ENCODE results near the gene TTC22. TPM values are rescaled to one million over a fixed set of nuclear protein-coding genes. Genes with fewer than 3 reads are reported as not detected.

Gene TTC22
- polyA plus RNA-seq, 1 experiment, result not detected

DNA sequence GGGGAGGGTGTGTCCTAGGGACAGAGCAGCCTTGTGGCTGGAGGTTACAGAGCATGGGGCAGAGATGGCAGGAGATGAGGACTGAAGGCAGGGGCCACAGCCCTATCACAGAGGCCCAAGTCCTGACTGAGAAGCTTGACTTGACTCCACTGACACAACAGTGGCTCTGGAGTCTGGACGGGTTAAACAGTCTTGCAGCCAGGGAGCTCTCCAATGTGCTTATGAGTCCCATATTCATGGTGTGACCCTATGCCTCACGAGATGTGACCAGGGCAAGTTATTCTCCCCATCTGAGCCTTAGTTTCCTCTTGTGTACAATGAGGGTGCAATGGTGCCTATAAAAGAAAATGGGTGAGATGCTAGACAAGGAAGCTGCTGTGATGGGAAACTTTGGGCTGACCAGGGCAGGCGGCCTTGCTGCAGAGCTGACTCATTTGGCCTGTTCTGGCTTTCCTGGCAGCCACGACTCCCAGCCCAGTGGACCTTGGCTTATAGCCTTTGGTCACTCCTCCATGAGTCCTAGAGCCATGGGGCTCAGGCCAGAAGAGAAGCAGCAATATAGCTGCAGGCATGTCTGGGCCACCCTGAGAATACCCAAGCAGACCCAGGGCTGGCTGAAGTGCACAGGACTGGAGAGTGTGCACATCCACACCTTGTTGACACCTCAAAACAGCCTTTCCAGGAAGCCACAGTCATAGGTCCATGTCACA lies 2.8 kb upstream of the TTC22 start:
- TF ChIP-seq, protein P1, sequence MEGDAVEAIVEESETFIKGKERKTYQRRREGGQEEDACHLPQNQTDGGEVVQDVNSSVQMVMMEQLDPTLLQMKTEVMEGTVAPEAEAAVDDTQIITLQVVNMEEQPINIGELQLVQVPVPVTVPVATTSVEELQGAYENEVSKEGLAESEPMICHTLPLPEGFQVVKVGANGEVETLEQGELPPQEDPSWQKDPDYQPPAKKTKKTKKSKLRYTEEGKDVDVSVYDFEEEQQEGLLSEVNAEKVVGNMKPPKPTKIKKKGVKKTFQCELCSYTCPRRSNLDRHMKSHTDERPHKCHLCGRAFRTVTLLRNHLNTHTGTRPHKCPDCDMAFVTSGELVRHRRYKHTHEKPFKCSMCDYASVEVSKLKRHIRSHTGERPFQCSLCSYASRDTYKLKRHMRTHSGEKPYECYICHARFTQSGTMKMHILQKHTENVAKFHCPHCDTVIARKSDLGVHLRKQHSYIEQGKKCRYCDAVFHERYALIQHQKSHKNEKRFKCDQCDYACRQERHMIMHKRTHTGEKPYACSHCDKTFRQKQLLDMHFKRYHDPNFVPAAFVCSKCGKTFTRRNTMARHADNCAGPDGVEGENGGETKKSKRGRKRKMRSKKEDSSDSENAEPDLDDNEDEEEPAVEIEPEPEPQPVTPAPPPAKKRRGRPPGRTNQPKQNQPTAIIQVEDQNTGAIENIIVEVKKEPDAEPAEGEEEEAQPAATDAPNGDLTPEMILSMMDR (IDR thresholded peaks at IDR 0.05; ENCODE audit: insufficient read depth, low read depth, low read length), result no peak
- no peak for DNase-seq (ENCODE audit: low read depth)
- H3K36me3 ChIP-seq (ENCODE audit: control insufficient read depth, insufficient read depth, low read length), result no peaks in the 10 kb centered on the region
- peaks cover 25% of the 10 kb centered on the region for H3K27me3 ChIP-seq (ENCODE audit: control insufficient read depth, insufficient read depth, low read length)
- H3K4me3 ChIP-seq (ENCODE audit: low read depth, low read length), result no peak overlapping the region
- CTCF ChIA-PET, result interaction anchor here (1.5 to 2.0 kb wide), 3 partner anchors 7 to 218 kb away, joined by 4 to 6 read pairs (median 4); no protein-coding TSS in a partner anchor
- POLR2A ChIA-PET, result no interaction called here

GRCh38 chr1:54800041-54800898 lies 853 bp downstream of the TTC22 start:
- TF ChIP-seq, protein P1 (IDR thresholded peaks at IDR 0.05; ENCODE audit: insufficient read depth, low read depth, low read length), result no peak
- H3K36me3 ChIP-seq (ENCODE audit: control insufficient read depth, insufficient read depth, low read length), result no peaks in the 10 kb centered on the region
- CTCF ChIA-PET, result interaction anchor here (0.5 to 2.5 kb wide), 5 partner anchors 8 to 128 kb away, joined by 3 to 12 read pairs (median 3); no protein-coding TSS in a partner anchor
- POLR2A ChIA-PET, result no interaction called here
- peaks cover 31% of the 10 kb centered on the region for H3K27me3 ChIP-seq (ENCODE audit: control insufficient read depth, insufficient read depth, low read length)
- H3K4me3 ChIP-seq (ENCODE audit: low read depth, low read length), result no peak overlapping the region
- DNase-seq (ENCODE audit: low read depth), result no peak

GRCh38 chr1:54798769-54799641 lies 2.1 kb downstream of the TTC22 start:
- POLR2A ChIA-PET, result no interaction called here
- Histone ChIP-seq H3K36me3 (ENCODE audit: control insufficient read depth, insufficient read depth, low read length) (no peaks in the 10 kb centered on the region), H3K27me3 (ENCODE audit: control insufficient read depth, insufficient read depth, low read length) (peaks cover 31% of the 10 kb centered on the region), H3K4me3 (ENCODE audit: low read depth, low read length) (no peak overlapping the region)
- DNase-seq (ENCODE audit: low read depth), result no peak
- CTCF ChIA-PET, result interaction anchor here (1.7 to 2.5 kb wide), 2 partner anchors 9 to 11 kb away, joined by 3 to 12 read pairs; no protein-coding TSS in a partner anchor
- TF ChIP-seq, protein P1 (IDR thresholded peaks at IDR 0.05; ENCODE audit: insufficient read depth, low read depth, low read length), result no peak

DNA sequence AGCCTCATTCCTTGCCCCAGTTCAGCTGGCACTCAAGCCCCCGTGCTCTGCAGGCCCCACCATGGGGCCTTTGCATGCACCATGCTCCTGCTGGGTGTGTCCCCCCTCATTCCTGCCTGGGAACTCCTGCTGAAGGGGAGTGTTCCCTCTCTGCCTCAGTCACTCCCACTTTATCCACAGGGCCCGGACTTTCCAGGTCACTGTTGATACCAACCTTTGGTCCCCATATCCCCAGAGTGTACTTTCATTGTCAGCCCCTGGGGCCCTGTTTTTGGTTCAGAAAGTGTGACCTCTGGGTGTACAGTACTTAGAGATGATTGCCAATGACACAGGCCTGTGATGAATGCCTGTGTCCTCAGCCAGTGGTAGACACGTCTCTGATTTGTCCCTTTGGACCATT lies 2.9 kb downstream of the TTC22 start:
- DNase-seq (ENCODE audit: low read depth), result no peak
- TF ChIP-seq, protein P1 (IDR thresholded peaks at IDR 0.05; ENCODE audit: insufficient read depth, low read depth, low read length), result no peak
- Histone ChIP-seq H3K4me3 (ENCODE audit: low read depth, low read length) (no peak overlapping the region), H3K36me3 (ENCODE audit: control insufficient read depth, insufficient read depth, low read length) (no peaks in the 10 kb centered on the region), H3K27me3 (ENCODE audit: control insufficient read depth, insufficient read depth, low read length) (peaks cover 31% of the 10 kb centered on the region)
- ChIA-PET POLR2A (no interaction called here), CTCF (interaction anchor here (1.1 kb wide), 1 partner anchor 15 kb away, joined by 4 read pairs; no protein-coding TSS in a partner anchor)

Measured in BJ (cell line).